Mesendoderm (in vitro differentiated cells): ENCODE data around the gene SIGLEC9.
"Not testable (repeated sequence)": the region's sequence is repeated elsewhere in the genome, so short reads cannot be mapped to it uniquely, and the experiment has no call there.

Experiments
- DNase-seq: peaks from one replicate; pipeline ENCODE4 v3.0.0; 2013
- H2AK5ac ChIP-seq: 2 replicates; pipeline ENCODE4 v1.6.1; 2013; ENCODE audit warnings: low read length, inconsistent platforms
- H2BK120ac ChIP-seq: 2 replicates; pipeline ENCODE4 v1.6.1; 2013; ENCODE audit warnings: low read depth, mild to moderate bottlenecking, low read length, moderate library complexity, mixed read lengths
- H2BK15ac ChIP-seq: replicated peaks from 2 replicates; pipeline ENCODE4 v1.6.1; 2013; ENCODE audit warnings: low read depth, mild to moderate bottlenecking, moderate library complexity
- H2BK5ac ChIP-seq: 2 replicates; pipeline ENCODE4 v1.6.1; 2013; ENCODE audit warnings: low read length, inconsistent platforms
- H3K18ac ChIP-seq: 2 replicates; pipeline ENCODE4 v1.6.1; 2013; ENCODE audit warnings: mild to moderate bottlenecking, low read length, mixed read lengths
- H3K23ac ChIP-seq: one replicate; pipeline ENCODE4 v1.6.1; 2013; ENCODE audit warnings: low read length
- H3K27ac ChIP-seq: 2 replicates; pipeline ENCODE4 v1.5.1; 2013; ENCODE audit warnings: low read depth, mild to moderate bottlenecking, inconsistent platforms, low read length, moderate library complexity
- H3K27me3 ChIP-seq: 2 replicates; pipeline ENCODE4 v1.6.1; 2013; ENCODE audit warnings: low read length, control low read depth, mild to moderate bottlenecking, inconsistent platforms; ENCODE audit not compliant: insufficient read depth, poor library complexity
- H3K36me3 ChIP-seq: 2 replicates; pipeline ENCODE4 v1.6.1; 2013; ENCODE audit warnings: low read length, inconsistent platforms; ENCODE audit not compliant: control insufficient read depth, insufficient read depth
- H3K4ac ChIP-seq: one replicate; pipeline ENCODE4 v1.6.1; 2013; ENCODE audit warnings: low read depth, mild to moderate bottlenecking, low read length, moderate library complexity
- H3K4me1 ChIP-seq: 2 replicates; pipeline ENCODE4 v1.6.1; 2013; ENCODE audit warnings: low read depth, low read length, inconsistent platforms; ENCODE audit not compliant: control insufficient read depth
- H3K4me2 ChIP-seq: 2 replicates; pipeline ENCODE4 v1.6.1; 2013; ENCODE audit warnings: low read length
- H3K4me3 ChIP-seq: 2 replicates; pipeline ENCODE4 v1.5.1; 2013; ENCODE audit warnings: mild to moderate bottlenecking, low read length
- H3K56ac ChIP-seq: one replicate; pipeline ENCODE4 v1.6.1; 2013; ENCODE audit warnings: low read length
- H3K79me1 ChIP-seq: 2 replicates; pipeline ENCODE4 v1.6.1; 2013; ENCODE audit warnings: low read length, inconsistent platforms
- H3K79me2 ChIP-seq: 2 replicates; pipeline ENCODE4 v1.6.1; 2013; ENCODE audit warnings: mild to moderate bottlenecking, low read length; ENCODE audit not compliant: control insufficient read depth, insufficient read depth
- H3K9ac ChIP-seq: 2 replicates; pipeline ENCODE4 v1.6.1; 2013; ENCODE audit warnings: low read length, inconsistent platforms
- H4K5ac ChIP-seq: one replicate; pipeline ENCODE4 v1.6.1; 2013; ENCODE audit warnings: low read length
- H4K8ac ChIP-seq: one replicate; pipeline ENCODE4 v1.6.1; 2013; ENCODE audit warnings: low read depth, mild to moderate bottlenecking, control low read depth, low read length, moderate library complexity
- WGBS: extraction: QIAGEN DNeasy Blood & Tissue Kit; methylation state at CpG from one replicate; pipeline ENCODE4 v1.1.7; 2013; ENCODE audit warnings: low lambda C conversion rate, missing lambda C conversion rate; ENCODE audit not compliant: insufficient coverage; ENCODE audit errors: extremely low coverage; 5-methylcytosine and 5-hydroxymethylcytosine counted together

The SIGLEC9 gene

DNA sequence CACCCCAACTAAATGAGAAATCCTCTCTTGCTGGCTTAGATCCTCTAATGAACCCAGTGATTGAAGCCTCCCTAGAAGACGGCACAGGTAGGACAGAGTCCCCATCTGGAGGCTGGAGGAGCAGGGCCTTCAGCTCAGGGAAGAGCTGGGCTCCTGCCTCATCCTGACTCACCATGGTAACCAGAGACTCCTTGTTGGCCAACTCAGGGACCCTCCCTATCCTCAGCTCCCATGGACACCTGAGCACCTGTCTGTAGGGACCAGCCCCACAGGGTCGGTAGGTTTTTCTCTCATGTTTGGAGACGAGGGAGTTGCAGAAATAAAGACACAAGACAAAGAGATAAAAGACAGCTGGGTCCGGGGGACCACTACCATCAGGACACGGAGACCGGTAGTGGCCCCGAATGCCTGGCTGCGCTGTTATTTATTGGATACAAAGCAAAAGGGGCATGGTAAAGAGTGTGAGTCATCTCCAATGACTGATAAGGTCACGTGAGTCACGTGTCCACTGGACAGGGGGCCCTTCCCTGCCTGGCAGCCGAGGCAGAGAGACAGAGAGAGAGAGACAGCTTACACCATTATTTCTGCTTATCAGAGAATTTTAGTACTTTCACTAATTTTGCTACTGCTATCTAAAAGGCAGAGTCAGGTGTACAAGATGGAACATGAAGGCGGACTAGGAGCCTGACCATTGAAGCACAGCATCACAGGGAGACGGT lies 44.0 kb downstream of the SIGLEC9 start:
- Histone ChIP-seq H3K4ac (no peak overlapping the region), H3K79me1 (no peaks in the 10 kb centered on the region), H3K56ac (no peak overlapping the region), H3K18ac (no peak overlapping the region), H2AK5ac (no peak overlapping the region), H3K4me3 (no peak overlapping the region), H4K5ac (no peak overlapping the region), H3K36me3 (no peaks in the 10 kb centered on the region), H4K8ac (no peak overlapping the region), H2BK15ac (no peak overlapping the region), H3K79me2 (no peaks in the 10 kb centered on the region), H2BK5ac (no peak overlapping the region), H3K9ac (no peak overlapping the region), H2BK120ac (no peak overlapping the region), H3K23ac (no peak overlapping the region), H3K4me2 (no peak overlapping the region), H3K27ac (no peak overlapping the region), H3K27me3 (no peaks in the 10 kb centered on the region), H3K4me1 (no peaks in the 10 kb centered on the region)
- DNase-seq, result no peak
- no CpG with 5 or more reads among the region's 13 CpGs for WGBS

DNA sequence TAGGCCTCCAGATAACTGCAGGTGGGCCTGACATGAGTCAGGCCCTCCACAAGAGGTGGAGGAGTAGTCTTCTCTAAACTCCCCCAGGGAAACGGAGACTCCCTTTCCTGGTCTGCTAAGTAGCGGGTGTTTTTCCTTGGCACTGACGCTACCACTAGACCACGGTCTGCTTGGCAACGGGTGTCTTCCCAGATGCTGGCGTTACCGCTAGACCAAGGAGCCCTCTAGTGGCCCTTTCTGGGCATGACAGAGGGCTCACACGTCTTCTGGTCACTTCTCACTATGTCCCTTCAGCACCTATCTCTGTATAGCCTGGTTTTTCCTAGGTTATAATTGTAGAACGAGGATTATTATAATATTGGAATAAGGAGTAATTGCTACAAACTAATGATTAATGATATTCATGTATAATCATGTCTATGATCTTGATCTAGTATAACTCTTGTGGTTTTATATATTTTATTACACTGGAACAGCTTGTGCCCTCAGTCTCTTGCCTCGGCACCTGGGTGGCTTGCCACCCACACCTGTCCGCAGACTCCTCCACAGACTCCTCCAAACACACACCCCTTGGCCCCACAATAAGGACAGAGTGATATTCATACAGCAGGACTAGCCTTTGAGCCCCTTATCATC lies 44.7 kb downstream of the SIGLEC9 start:
- WGBS, result no CpG with 5 or more reads among the region's 11 CpGs
- H3K79me2 ChIP-seq, H3K23ac ChIP-seq, H3K4me3 ChIP-seq, H3K4me1 ChIP-seq, H3K4me2 ChIP-seq, H3K36me3 ChIP-seq, H2BK15ac ChIP-seq, H4K5ac ChIP-seq, H3K27me3 ChIP-seq, H2AK5ac ChIP-seq, H3K4ac ChIP-seq, H3K56ac ChIP-seq, H2BK5ac ChIP-seq, H3K27ac ChIP-seq, H4K8ac ChIP-seq, H3K79me1 ChIP-seq, H3K9ac ChIP-seq, H2BK120ac ChIP-seq, H3K18ac ChIP-seq: not testable (repeated sequence)
- DNase-seq, result peak; percentile 58

- H3K79me1 ChIP-seq, result no peaks in the 10 kb centered on the region
- H3K27me3 ChIP-seq, result no peaks in the 10 kb centered on the region
- H3K4ac ChIP-seq, result no peak overlapping the region
- no peak overlapping the region for H3K56ac ChIP-seq
- no peaks in the 10 kb centered on the region for H3K36me3 ChIP-seq
- H3K18ac ChIP-seq, result no peak overlapping the region
- no peak overlapping the region for H4K5ac ChIP-seq
- no peak overlapping the region for H4K8ac ChIP-seq
- no peak overlapping the region for H3K23ac ChIP-seq
- H2AK5ac ChIP-seq, result no peak overlapping the region
- no peak overlapping the region for H3K4me2 ChIP-seq
- no CpG with 5 or more reads among the region's 2 CpGs for WGBS
- no peak overlapping the region for H2BK120ac ChIP-seq
- H3K4me1 ChIP-seq, result no peaks in the 10 kb centered on the region
- H2BK5ac ChIP-seq, result no peak overlapping the region
- H3K4me3 ChIP-seq, result no peak overlapping the region
- no peaks in the 10 kb centered on the region for H3K79me2 ChIP-seq
- no peak for DNase-seq
- H3K9ac ChIP-seq, result no peak overlapping the region
- no peak overlapping the region for H3K27ac ChIP-seq
- H2BK15ac ChIP-seq, result no peak overlapping the region
Observed at GRCh38 chr19:51172223-51172622, 47.5 kb downstream of the SIGLEC9 start.

DNA sequence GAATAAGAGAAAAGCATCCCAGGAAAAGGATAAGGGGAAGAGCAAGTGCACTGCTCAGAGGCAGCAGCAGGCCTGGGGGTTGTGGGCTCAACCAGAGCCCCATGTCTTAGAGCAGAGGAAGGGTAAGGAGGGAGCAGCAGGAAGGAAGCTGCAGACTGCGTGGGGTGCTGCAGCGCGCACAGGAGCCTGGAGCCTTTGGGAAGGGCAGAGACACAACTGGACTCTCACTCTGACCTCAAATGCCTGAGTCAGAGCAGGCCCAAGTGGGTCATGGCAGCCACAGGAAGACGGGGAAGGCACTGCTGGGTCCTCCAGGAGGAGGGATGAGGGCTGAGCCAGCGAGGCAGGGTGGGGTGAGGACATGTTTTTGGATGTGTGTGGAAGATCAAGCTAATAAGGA lies 49.0 kb downstream of the SIGLEC9 start:
- no peak overlapping the region for H3K56ac ChIP-seq
- H3K4me1 ChIP-seq, result no peaks in the 10 kb centered on the region
- H3K4me2 ChIP-seq, result no peak overlapping the region
- no peaks in the 10 kb centered on the region for H3K36me3 ChIP-seq
- H3K79me1 ChIP-seq, result no peaks in the 10 kb centered on the region
- no peak overlapping the region for H3K23ac ChIP-seq
- no peak overlapping the region for H4K5ac ChIP-seq
- no peak overlapping the region for H3K4me3 ChIP-seq
- H2BK5ac ChIP-seq, result no peak overlapping the region
- no peak overlapping the region for H2BK15ac ChIP-seq
- DNase-seq, result no peak
- H3K4ac ChIP-seq, result no peak overlapping the region
- H4K8ac ChIP-seq, result no peak overlapping the region
- H2BK120ac ChIP-seq, result no peak overlapping the region
- H3K27me3 ChIP-seq, result no peaks in the 10 kb centered on the region
- no peaks in the 10 kb centered on the region for H3K79me2 ChIP-seq
- no peak overlapping the region for H2AK5ac ChIP-seq
- H3K18ac ChIP-seq, result no peak overlapping the region
- H3K9ac ChIP-seq, result no peak overlapping the region
- WGBS, result no CpG with 5 or more reads among the region's 5 CpGs
- no peak overlapping the region for H3K27ac ChIP-seq

DNA sequence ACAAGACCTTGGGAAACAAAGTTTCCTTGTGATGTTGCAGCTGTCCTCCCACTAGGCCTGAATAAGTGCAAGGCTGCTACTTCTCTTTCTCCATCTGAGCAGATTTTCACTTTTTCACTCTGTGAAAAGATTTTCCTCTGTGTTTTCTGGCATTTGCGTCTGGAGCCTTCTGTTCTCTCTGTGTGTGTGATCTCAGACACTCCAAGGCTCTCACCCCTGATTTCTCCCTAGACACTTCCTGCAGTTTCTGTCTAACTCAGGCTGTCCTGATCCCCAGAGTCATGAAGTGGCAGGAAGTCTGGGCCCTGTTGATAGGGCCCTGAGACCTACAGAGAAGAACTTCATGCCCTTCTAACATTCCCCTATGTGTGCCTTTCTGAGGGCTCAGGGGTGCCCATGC lies 54.5 kb downstream of the SIGLEC9 start:
- H2BK15ac ChIP-seq, result no peak overlapping the region
- H3K4ac ChIP-seq, result no peak overlapping the region
- no peak overlapping the region for H4K5ac ChIP-seq
- H3K79me2 ChIP-seq, result no peaks in the 10 kb centered on the region
- no peaks in the 10 kb centered on the region for H3K27me3 ChIP-seq
- H2AK5ac ChIP-seq, result no peak overlapping the region
- no peak overlapping the region for H3K23ac ChIP-seq
- no peak overlapping the region for H2BK5ac ChIP-seq
- no peak overlapping the region for H3K27ac ChIP-seq
- no CpG with 5 or more reads among the region's 1 CpG for WGBS
- H4K8ac ChIP-seq, result no peak overlapping the region
- no peak overlapping the region for H3K18ac ChIP-seq
- DNase-seq, result no peak
- no peak overlapping the region for H2BK120ac ChIP-seq
- H3K9ac ChIP-seq, result no peak overlapping the region
- no peaks in the 10 kb centered on the region for H3K36me3 ChIP-seq
- H3K4me3 ChIP-seq, result no peak overlapping the region
- H3K56ac ChIP-seq, result no peak overlapping the region
- no peaks in the 10 kb centered on the region for H3K4me1 ChIP-seq
- H3K4me2 ChIP-seq, result no peak overlapping the region
- no peaks in the 10 kb centered on the region for H3K79me1 ChIP-seq
